HG03064 (cell line): ENCODE measurements around the gene C10orf71.

Experiments
- ATAC-seq: cut with Tn5 transposase; IDR thresholded peaks from one replicate; pipeline ENCODE4 v1.9.1; 2021; ENCODE audit warnings: low read depth; ENCODE audit not compliant: unreplicated experiment

The C10orf71 gene

GRCh38 chr10:49273626-49274025 lies 25.3 kb upstream of the C10orf71 start:
- no peak for ATAC-seq

- ATAC-seq, result no peak
These were observed 24.1 kb upstream of the C10orf71 start for GRCh38 chr10:49274886-49275285.

- no peak for ATAC-seq
These were observed 23.1 kb upstream of the C10orf71 start for GRCh38 chr10:49275896-49276295.

- ATAC-seq, result no peak
These were observed 22.4 kb upstream of the C10orf71 start for GRCh38 chr10:49276596-49276995.

- ATAC-seq, result no peak
These were observed 21.0 kb upstream of the C10orf71 start for GRCh38 chr10:49277973-49278372.

GRCh38 chr10:49278497-49278981 lies 20.4 kb upstream of the C10orf71 start:
- ATAC-seq, result no peak

GRCh38 chr10:49279015-49279880 lies 19.7 kb upstream of the C10orf71 start:
- no peak for ATAC-seq

GRCh38 chr10:49280001-49280408 lies 19.0 kb upstream of the C10orf71 start:
- no peak for ATAC-seq

- no peak for ATAC-seq
These were observed 17.5 kb upstream of the C10orf71 start for GRCh38 chr10:49281461-49281860.

- no peak for ATAC-seq
These were observed 16.7 kb upstream of the C10orf71 start for GRCh38 chr10:49282306-49282705.

GRCh38 chr10:49282879-49283341 lies 16.1 kb upstream of the C10orf71 start:
- no peak for ATAC-seq

- no peak for ATAC-seq
These were observed 15.5 kb upstream of the C10orf71 start for GRCh38 chr10:49283491-49283890.

- ATAC-seq, result no peak
These were observed 14.6 kb upstream of the C10orf71 start for GRCh38 chr10:49284356-49284755.

- ATAC-seq, result no peak
These were observed 13.7 kb upstream of the C10orf71 start for GRCh38 chr10:49285232-49285631.

GRCh38 chr10:49286686-49287085 lies 12.3 kb upstream of the C10orf71 start:
- ATAC-seq, result no peak

- no peak for ATAC-seq
These were observed 11.2 kb upstream of the C10orf71 start for GRCh38 chr10:49287689-49288340.

GRCh38 chr10:49288341-49289065 lies 10.5 kb upstream of the C10orf71 start:
- ATAC-seq, result no peak

GRCh38 chr10:49289480-49289879 lies 9.5 kb upstream of the C10orf71 start:
- no peak for ATAC-seq

- no peak for ATAC-seq
These were observed 8.8 kb upstream of the C10orf71 start for GRCh38 chr10:49290131-49290530.

- ATAC-seq, result no peak
These were observed 8.4 kb upstream of the C10orf71 start for GRCh38 chr10:49290607-49291006.
